Neural cell (in vitro differentiated cells): ENCODE results near the gene ANKMY1.

Experiments used
- EP300 ChIP-seq: fragments of 450-650 bp; conservative IDR thresholded peaks from 2 replicates; pipeline ENCODE4 v1.6.1; 2014; ENCODE audit warnings: antibody characterized with exemption, mild to moderate bottlenecking, moderate library complexity; ENCODE audit not compliant: poor library complexity, severe bottlenecking
- EZH2 ChIP-seq: fragments of 200-600, 300-800 bp; shearing (Covaris generic), sonication (generic); IDR thresholded peaks from 2 replicates; pipeline ENCODE4 v1.6.1; 2014; ENCODE audit warnings: antibody characterized with exemption, low read length, borderline replicate concordance, mild to moderate bottlenecking; ENCODE audit not compliant: insufficient read depth, poor library complexity, severe bottlenecking
- MXI1 ChIP-seq: fragments of 450-650 bp; conservative IDR thresholded peaks from 2 replicates; pipeline ENCODE4 v1.6.1; 2014; ENCODE audit warnings: antibody characterized with exemption, mild to moderate bottlenecking; ENCODE audit not compliant: poor library complexity, severe bottlenecking
- POLR2AphosphoS5 ChIP-seq: IDR thresholded peaks from 2 replicates; pipeline ENCODE4 v1.6.1; 2012
- TAF1 ChIP-seq: IDR thresholded peaks from 2 replicates; pipeline ENCODE4 v1.6.1; 2012; ENCODE audit warnings: low read depth
- TF ChIP-seq, protein P1 (sequence below): fragments of 450-650 bp; IDR thresholded peaks from 2 replicates; pipeline ENCODE4 v1.5.1; 2014; ENCODE audit warnings: antibody characterized with exemption, mild to moderate bottlenecking, moderate library complexity; ENCODE audit not compliant: poor library complexity, severe bottlenecking

DNA sequence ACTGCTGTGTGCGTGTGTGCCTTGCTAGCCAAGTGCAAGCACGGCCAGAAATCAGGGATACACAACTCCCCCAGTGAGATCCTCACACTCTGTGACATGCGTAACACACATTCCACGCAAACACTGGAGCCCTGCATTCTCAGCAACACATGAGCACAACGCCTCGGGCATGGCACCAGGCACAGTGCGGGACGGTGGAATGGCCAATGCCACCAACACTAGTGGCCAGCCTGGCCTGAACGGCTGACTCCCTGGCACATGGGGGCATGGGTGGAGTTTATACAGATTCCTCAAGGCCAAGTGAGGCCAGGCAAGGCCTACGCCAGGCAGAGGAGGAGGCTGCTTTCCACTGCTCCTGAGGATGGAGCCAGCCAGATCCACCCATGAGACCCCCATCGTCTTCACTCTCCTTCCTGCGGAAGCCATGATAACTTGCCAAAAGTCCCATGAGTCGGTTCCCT lies 56.2 kb downstream of the ANKMY1 start:
- TF ChIP-seq, protein P1, sequence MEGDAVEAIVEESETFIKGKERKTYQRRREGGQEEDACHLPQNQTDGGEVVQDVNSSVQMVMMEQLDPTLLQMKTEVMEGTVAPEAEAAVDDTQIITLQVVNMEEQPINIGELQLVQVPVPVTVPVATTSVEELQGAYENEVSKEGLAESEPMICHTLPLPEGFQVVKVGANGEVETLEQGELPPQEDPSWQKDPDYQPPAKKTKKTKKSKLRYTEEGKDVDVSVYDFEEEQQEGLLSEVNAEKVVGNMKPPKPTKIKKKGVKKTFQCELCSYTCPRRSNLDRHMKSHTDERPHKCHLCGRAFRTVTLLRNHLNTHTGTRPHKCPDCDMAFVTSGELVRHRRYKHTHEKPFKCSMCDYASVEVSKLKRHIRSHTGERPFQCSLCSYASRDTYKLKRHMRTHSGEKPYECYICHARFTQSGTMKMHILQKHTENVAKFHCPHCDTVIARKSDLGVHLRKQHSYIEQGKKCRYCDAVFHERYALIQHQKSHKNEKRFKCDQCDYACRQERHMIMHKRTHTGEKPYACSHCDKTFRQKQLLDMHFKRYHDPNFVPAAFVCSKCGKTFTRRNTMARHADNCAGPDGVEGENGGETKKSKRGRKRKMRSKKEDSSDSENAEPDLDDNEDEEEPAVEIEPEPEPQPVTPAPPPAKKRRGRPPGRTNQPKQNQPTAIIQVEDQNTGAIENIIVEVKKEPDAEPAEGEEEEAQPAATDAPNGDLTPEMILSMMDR = no peak
- TF ChIP-seq MXI1 (no peak), POLR2AphosphoS5 (no peak), EP300 (no peak), EZH2 (no peak), TAF1 (no peak)
